ENCODE data around the gene TMEM263.

Gene TMEM263

DNA sequence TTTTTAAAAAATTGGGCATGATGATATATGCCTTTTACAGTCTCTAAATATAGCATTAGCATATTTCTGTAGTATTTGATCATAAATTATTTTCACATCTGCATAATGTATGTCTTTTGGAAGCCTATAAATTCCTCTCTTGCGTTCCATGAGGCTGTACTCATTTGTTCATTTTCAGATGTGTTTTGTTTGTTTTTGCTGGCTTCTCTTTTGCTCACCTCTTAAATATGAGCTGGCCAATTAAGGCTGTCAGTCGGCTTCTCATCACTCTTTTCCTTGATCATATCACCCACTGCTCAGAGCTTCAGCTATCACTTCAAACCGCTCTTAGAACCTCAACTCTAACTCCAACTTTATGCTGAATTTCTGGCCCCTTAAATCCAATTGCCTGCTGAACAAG, 6.6 kb downstream of the TMEM263 start:
- Histone ChIP-seq H3K27ac (no peak overlapping the region), H3K4me3 (no peak overlapping the region)
- DNase-seq (ENCODE audit: low spot score), result no peak
- TF ChIP-seq CTCF (IDR thresholded peaks at IDR 0.05), result no peak

DNA sequence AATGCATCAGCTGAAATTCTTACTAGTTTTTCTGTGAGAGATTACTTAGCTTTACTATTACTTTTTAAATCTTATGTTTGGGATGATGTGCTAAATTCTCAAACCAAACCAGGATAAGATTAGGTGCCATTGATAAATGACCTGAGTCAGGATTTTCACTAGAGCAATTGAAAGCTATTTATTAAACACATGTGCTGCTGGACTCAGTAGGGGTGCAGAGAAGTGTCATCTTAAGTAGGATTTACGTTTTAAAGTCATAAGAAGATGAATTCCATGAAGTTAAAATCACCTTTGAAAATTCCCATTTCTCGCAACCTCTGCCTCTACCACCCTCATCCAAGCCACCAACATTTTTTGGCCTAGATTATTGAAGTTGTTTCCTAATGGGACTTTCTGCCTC, 8.8 kb downstream of the TMEM263 start:
- no peak for DNase-seq (ENCODE audit: low spot score)
- no peak overlapping the region for H3K27ac ChIP-seq
- no peak overlapping the region for H3K4me3 ChIP-seq
- TF ChIP-seq CTCF (IDR thresholded peaks at IDR 0.05), result no peak

DNA sequence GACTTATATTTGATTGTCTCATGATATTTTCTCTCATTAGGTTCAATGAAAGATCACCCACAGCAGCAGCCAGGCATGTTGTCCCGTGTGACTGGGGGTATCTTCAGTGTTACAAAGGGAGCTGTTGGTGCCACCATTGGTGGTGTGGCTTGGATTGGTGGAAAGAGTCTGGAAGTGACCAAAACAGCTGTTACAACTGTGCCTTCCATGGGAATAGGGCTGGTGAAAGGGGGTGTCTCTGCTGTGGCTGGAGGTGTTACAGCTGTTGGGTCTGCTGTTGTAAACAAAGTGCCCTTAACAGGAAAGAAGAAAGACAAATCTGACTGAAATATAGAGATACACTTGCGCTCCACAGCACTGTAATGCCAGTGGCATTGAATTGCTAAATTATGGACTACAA, 15.4 kb downstream of the TMEM263 start:
- H3K4me3 ChIP-seq, result no peak overlapping the region
- no peak for DNase-seq (ENCODE audit: low spot score)
- no peak overlapping the region for H3K27ac ChIP-seq
- no peak for TF ChIP-seq CTCF (IDR thresholded peaks at IDR 0.05)

DNA sequence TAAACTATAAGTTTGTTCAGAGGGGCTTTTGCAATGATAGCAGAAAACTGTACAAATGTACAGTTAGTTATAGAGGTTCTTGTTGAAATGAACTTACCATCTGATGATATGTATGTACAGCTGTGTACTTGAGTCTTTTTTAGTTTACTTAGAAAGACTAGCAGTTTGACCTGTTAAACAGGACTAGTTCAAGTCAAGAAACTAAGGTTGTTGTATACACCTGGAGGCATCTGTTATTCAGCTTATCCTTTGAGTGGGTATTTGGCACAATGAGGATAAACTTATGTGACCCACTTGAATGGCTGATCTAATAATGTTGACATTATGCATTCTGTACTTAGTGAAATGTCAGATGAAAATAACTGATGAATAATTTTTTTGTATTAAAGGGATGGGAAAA, 17.8 kb downstream of the TMEM263 start:
- no peak overlapping the region for H3K4me3 ChIP-seq
- TF ChIP-seq CTCF (IDR thresholded peaks at IDR 0.05), result no peak
- DNase-seq (ENCODE audit: low spot score), result no peak
- H3K27ac ChIP-seq, result no peak overlapping the region

DNA sequence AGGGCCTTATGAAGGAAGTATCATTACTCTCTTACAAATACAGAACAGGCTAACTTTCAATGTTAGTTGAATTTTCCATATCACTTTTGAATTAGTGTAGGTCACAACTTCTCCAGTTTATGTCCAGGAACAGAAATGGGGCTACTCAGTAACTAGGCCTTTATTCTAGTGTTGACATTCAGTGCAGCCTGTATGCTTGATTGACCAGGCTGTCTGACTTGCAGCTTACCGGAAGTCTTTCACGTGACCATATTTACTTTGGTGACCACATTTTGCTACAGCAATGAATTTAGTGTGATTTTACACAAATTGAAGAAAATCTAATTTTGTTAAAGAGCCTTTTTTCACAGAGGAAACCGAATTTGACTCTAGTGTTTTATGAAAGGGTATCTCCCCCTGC, 18.8 kb downstream of the TMEM263 start:
- H3K4me3 ChIP-seq, result no peak overlapping the region
- DNase-seq (ENCODE audit: low spot score), result no peak
- TF ChIP-seq CTCF (IDR thresholded peaks at IDR 0.05), result no peak
- no peak overlapping the region for H3K27ac ChIP-seq

DNA sequence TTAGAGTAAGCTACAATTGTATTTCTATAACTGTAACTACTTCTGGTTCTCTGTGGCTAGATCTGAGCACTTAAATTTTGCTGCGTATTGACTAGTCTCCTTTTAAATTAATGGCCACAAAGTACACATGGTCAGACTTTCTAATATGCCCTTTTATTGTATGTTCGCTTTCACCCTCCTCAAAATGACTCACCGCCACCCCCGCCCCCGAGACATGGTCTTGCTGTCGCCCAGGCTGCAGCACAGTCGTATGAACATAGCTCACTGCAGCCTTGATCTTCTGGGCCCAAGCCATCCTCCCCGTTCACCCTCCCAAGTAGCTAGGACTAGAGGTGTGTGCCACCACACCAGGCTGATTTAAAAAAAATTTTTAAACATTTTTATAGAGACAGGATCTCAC, 19.4 kb downstream of the TMEM263 start:
- TF ChIP-seq CTCF (IDR thresholded peaks at IDR 0.05), result no peak
- no peak for DNase-seq (ENCODE audit: low spot score)
- Histone ChIP-seq H3K27ac (no peak overlapping the region), H3K4me3 (no peak overlapping the region)

- H3K27ac ChIP-seq, result peak overlapping the region; percentile 17 to 47
- no peak for DNase-seq (ENCODE audit: low spot score)
- no peak for TF ChIP-seq CTCF (IDR thresholded peaks at IDR 0.05)
- no peak overlapping the region for H3K4me3 ChIP-seq
Measured at GRCh38 chr12:106975993-106976658, 20.4 kb downstream of the TMEM263 start.

Measured in coronary artery (tissue), 2 donors.